NCI-H1092 treated with DMSO at 0.1 percent for 48 hours (cell line): ENCODE data around the gene NAA16.
"Not testable (repeated sequence)": the region's sequence is repeated elsewhere in the genome, so short reads cannot be mapped to it uniquely, and the experiment has no call there.

Experiments used
- DNase-seq: peaks from one replicate; lab custom pipeline; 2025; lab: John Stamatoyannopoulos, UW

Gene NAA16

GRCh38 chr13:41409611-41410010, 98.5 kb downstream of the NAA16 start:
- DNase-seq = no peak

DNA sequence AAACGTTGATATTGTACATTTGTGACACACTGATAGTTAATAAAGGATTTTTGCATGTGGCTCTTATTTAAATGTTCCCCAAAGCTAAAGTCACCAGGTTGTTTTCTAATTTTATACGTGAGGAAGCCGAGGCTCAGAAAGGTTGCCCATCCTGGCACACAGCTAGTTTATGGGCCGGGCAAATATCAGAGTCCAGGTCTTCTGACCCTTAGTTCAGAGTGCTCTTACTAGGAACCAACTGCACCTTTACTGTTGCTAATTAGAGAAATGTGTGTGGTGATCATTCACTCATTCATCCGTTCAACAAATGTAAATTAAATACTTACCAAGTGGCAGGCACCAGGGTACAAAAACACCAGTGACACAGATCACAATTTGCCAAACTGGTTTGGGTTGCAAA, 100.0 kb downstream of the NAA16 start:
- DNase-seq = no peak

- DNase-seq = no peak
Measured at GRCh38 chr13:41411522-41411921, 100.5 kb downstream of the NAA16 start.

- DNase-seq = no peak
Measured at GRCh38 chr13:41413872-41414271, 102.8 kb downstream of the NAA16 start.

DNA sequence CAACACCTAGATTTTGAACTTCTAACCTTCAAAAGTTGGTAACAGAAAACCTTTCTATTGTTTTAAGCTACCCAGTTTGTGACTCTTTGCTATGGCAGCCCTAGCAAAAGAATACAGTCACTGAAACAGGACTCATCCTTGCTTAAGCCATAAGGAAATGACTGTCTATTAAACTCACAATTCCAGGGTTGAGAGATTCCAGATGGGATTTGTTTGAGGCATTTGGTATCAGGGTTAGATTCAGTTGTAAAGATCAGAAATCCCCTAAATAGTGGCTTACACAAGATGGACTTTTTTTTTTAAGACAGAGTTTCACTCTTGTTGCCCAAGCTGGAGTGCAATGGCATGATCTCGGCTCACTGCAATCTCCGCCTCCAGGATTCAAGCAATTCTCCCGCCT, 105.2 kb downstream of the NAA16 start:
- no peak for DNase-seq

DNA sequence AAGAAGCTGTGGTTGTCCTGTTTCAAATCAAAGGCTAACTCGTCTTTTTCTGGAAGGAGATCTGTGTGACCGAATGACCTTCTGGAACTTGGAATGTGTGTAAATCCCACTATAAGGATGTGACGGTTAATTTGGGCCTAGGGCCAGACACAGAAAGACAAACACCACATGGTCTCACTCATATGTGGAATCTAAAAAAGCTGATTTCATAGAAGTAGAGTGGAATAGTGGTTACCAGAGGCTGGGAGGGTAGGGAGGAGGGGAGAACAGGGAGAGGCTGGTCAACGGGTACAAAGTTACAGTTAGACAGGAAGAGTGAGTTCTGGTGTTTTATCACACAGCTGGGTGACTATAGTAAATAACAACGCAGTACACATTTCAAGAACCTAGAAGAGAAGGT, 107.0 kb downstream of the NAA16 start:
- DNase-seq = no peak

GRCh38 chr13:41418731-41419130, 107.7 kb downstream of the NAA16 start:
- DNase-seq = no peak

GRCh38 chr13:41419206-41419605, 108.1 kb downstream of the NAA16 start:
- no peak for DNase-seq

DNA sequence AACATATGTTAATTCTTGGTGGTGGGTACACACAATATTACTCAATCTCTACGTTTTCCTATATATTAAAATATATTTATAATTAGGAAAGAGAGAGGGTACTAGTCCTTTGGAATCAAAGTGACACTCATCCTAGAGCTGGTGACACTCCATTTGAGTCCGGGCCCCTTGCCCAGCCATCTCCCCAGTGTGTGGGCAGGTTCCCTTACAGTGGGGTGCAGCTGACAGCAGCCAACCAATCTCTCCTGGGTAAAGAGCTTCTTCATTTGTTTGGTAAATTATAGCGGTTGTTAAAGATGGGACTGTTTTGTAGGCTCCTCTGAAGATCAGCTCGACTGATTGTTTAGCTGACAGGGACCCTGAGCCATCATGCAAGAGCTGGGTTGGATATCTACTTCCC, 109.1 kb downstream of the NAA16 start:
- no peak for DNase-seq

GRCh38 chr13:41421330-41421729, 110.3 kb downstream of the NAA16 start:
- DNase-seq = not testable (repeated sequence)

DNA sequence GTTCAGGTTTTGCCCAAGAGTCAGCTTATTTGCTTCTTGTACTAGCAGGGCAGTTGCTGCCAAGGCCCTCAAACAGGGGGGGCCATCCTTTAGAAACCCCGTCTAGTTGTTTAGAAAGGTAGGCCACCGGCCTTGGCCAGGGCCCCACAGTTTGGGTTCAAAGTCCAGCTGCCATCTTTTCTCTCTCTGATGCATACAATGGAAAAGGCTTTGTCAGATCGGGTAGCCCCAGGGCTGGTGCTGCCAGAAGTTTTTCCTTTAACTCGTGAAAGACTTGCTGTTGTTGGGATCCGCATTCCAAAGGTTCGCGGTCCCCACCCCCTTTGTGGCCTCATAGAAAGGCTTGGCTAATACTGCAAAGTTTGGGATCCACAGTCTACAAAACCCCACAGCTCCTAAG, 110.9 kb downstream of the NAA16 start:
- DNase-seq = not testable (repeated sequence)

GRCh38 chr13:41423259-41423658, 112.2 kb downstream of the NAA16 start:
- not testable (repeated sequence) for DNase-seq

DNA sequence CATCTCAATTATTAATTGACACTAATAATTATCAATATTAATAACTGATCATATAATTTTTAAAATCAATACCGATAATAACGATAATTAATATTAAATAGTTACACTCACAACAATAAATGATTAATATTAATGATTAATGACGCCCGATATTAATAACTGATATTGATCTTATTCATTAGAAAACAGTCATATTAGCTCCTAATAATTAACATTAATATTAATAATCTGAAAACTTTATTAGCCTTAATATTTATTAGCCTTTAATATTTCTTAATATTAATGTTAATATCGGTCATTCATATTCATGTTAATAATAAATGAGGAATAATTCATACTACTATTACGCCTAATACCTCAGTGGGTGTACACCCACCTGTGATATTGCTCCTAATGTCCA, 113.6 kb downstream of the NAA16 start:
- not testable (repeated sequence) for DNase-seq

DNA sequence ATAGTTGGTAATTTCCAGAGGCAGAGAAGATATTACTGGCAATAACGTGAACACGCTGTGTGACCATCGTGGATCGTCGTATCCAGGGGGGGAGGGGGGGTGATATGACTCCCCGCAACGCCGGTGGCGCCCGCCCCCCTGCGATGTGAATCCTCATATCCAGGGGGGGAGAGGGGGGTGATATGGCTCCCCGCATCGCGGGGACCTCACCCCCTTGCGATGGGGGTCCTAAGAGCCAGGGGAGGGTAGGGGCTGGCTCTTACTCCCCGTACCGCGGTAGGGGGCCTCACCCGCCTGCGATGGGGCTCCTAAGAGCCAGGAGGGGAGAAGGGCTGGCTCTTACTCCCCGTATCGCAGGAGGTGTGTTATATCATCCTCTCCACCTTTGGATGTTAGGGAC, 115.0 kb downstream of the NAA16 start:
- DNase-seq = no peak
